Urinary bladder (tissue), 4 donors: ENCODE data around the gene TBC1D2. TPM values are rescaled to one million over a fixed set of nuclear protein-coding genes. Genes with fewer than 3 reads are reported as not detected.
A peak's percentile ranks its signal among the peaks of the same experiment; 100 is the strongest.
"Not testable (repeated sequence)": the region's sequence is repeated elsewhere in the genome, so short reads cannot be mapped to it uniquely, and the experiment has no call there.

Experiments used
- DNase-seq: peaks from one replicate; pipeline ENCODE4 v3.0.0-alpha.2; 2015; ENCODE audit errors: extremely low spot score
- H3K27ac ChIP-seq: one replicate; pipeline ENCODE4 v1.5.1; 2013; ENCODE audit warnings: low read depth, mild to moderate bottlenecking, moderate library complexity
- H3K36me3 ChIP-seq: one replicate; pipeline ENCODE4 v1.6.1; 2013; ENCODE audit warnings: mild to moderate bottlenecking, moderate library complexity; ENCODE audit not compliant: insufficient read depth
- H3K4me1 ChIP-seq: one replicate; pipeline ENCODE4 v1.6.1; 2013; ENCODE audit warnings: mild to moderate bottlenecking, moderate library complexity; ENCODE audit not compliant: insufficient read depth
- H3K4me3 ChIP-seq: one replicate; pipeline ENCODE4 v1.5.1; 2013; ENCODE audit warnings: low read depth, low read length
- WGBS: extraction: QIAGEN DNeasy Blood & Tissue Kit; methylation state at CpG from one replicate; pipeline ENCODE4 v1.1.7; 2013; 5-methylcytosine and 5-hydroxymethylcytosine counted together
- polyA plus RNA-seq: library from polyadenylated mRNA; stranded (reverse); fragments of 200-250 nt; gene quantifications from one replicate; pipeline ENCODE4 v1.2.3, GENCODE V29; 2013
- total RNA-seq: library from RNA; depleted of rRNA; stranded (reverse); fragments of >200 nt; gene quantifications from one replicate; pipeline ENCODE4 v1.2.3, GENCODE V29; 2014
- donor health status: healthy with polysubstance abuse.
- donor health status: healthy.

The TBC1D2 gene
- total and polyA plus RNA-seq, 2 donors: 4.4 to 15.2 TPM

DNA sequence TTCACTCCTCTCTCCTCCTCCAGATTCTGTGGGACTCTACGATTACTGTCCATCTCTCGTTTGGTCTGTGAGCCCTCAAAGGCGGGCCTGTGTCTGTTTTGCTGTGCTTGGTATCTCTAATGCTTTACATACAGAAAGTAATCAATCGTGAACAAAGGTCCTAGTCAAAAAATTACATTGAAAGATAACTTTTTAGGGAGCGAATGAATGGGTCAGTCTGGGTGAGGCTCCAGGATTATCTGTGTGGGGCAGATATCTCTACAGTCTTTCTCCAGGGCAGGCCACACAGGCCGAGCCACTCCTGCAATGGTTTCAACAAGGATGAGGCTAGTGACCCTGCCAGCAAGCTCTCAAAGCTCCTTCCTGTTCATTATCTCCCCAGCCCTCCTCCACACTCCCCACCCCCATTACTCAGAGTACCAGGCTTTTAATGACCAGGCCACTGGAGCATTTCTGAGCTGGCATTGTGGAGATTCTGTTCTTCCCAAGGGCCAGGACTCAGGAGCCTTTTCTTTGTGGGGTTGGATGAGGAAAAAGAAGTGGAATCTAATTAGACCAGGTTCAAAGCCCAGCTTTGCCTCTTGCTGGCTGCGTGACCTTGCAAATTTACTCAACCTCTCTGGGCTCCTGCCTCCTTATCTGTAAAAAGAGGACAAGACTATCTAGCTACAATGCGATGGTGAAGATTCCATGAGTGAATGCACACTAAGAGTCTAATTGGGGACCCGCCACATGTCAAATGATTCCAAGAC, 73.2 kb downstream of the TBC1D2 start:
- DNase-seq: no peak
- Histone ChIP-seq H3K4me3 (no peak overlapping the region), H3K27ac (no peak overlapping the region), H3K36me3 (no peaks in the 10 kb centered on the region), H3K4me1 (no peaks in the 10 kb centered on the region)
- WGBS: 80% methylated on average over 9 of the region's 9 CpGs

DNA sequence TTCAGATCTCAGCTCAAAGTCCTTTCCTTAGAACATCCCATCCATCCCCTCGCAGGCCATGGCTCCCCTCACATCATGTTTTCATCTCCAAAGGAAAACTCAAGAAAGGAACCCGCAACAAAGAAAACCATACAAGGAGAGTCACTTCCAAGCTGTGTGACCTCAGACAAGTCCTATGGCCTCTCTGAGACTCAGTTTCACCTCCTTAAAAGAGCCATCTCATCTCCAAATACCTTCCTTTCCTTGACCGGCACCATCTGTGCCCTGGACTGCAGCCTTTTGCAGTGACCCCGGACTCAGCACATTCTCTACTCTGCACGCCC, 73.7 kb downstream of the TBC1D2 start:
- DNase-seq: no peak
- Histone ChIP-seq H3K27ac (no peak overlapping the region), H3K4me1 (no peaks in the 10 kb centered on the region), H3K4me3 (no peak overlapping the region), H3K36me3 (no peaks in the 10 kb centered on the region)
- 89% methylated on average over 5 of the region's 5 CpGs for WGBS

DNA sequence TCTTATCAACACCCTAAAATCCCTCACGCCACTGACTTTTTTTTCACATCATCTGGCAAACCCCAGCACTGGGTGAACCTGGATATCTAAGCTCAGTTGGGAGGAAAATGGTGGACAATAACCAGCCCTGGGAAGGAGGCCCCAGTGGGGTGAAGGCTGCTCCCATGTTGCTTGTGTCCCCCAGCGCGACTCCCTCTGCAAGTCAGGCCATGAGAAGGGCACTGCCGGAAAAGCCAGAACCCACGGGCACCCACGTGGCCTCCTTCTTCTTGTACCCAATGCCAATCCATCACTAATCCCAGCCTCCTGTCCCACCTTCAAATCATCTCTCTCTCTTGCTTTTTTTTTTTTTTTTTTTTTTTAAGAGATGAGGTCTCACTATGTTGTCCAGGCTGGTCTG, 74.5 kb downstream of the TBC1D2 start:
- no peak for DNase-seq
- Histone ChIP-seq H3K4me1 (no peaks in the 10 kb centered on the region), H3K27ac (no peak overlapping the region), H3K4me3 (no peak overlapping the region), H3K36me3 (no peaks in the 10 kb centered on the region)
- 95% methylated on average over 6 of the region's 6 CpGs for WGBS

DNA sequence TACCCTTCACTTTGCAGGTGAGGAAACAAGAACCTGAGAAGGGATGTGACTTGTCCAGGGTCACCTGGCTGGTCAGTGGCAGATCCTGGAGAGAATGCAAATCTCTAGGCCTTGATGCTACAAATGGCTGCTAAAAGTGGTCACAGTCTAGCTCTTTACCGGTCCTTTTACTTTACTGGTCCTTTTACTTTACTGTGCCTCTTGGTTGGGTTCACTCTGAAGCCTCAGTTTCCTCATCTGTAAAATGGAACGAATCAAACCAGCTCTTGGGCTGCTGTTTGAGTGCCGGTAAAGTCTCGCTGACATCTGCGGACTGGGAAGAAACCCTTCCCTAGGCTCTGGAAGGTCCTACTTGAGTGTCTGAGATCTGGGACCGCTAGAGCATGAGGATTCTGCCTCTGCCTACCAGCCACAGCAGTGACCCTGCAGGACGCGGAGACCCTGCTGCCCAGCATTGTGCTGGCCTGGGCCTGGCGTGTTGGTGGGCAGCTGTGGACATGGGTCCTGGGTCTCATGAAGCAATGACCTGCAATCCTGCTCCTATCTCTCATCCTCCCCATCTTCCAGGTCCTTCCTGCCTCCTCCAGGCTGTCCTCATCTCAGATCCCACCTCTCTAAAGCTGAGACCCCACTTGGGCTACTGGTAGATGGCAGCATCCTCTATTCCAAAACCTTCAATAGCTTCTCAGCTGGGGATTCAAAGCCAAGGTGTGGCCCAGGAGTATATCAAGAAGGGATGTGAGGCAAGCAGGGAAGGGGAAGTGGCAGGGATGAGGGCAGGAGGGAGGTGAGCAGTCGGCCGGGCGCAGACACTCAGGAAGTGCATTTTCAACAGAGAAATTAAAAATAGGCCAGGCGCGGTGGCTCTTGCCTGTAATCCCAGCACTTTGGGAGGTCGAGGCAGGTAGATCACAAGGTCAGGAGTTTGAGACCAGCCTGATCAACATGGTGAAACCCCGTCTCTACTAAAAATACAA, 76.3 kb downstream of the TBC1D2 start:
- H3K4me3 ChIP-seq: no peak overlapping the region
- no peak overlapping the region for H3K27ac ChIP-seq
- no peaks in the 10 kb centered on the region for H3K36me3 ChIP-seq
- WGBS: 83% methylated on average over 16 of the region's 16 CpGs
- H3K4me1 ChIP-seq: no peaks in the 10 kb centered on the region
- no peak for DNase-seq

DNA sequence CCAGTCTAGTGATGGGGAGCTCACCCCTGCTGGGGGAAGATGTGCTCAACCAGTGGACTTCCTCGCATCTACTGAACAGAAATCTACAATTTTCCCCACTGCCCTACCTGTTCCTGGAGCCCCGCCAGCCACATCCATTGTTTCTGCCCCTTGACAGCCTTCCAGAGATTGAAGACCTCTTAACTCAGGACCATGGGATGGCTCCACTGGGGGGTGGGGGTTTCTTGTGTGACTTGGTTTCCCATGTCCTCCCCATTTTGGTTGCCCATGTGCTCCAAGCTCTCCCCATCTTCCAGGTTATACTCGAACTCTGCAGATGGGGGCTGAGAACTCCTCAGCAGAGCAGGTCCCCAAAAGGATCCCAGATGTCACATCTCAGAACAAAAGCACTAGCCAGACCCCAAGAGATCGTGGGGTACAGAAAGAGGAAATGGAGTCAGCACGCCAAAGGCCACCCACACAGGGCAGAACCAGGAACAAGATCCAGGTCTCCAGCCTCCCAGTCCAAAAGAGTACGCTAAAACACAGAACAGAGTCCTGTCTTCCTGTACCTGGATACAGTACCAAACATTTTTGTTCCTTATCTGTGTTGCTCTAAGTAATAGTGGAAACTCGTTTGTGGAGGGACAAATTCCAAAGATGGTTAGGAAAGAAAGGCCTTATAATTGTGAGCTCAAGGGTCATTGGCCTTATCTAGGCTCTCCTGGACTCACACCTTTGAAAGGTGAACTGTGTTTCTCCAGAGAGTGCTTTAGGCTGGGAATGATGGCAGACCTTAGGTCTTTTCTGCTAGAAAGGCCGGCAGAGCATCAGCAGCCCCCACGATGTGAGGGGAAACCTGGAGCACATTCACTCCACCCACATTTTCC, 78.8 kb downstream of the TBC1D2 start:
- 77% methylated on average over 9 of the region's 9 CpGs for WGBS
- H3K4me3 ChIP-seq: no peak overlapping the region
- no peak for DNase-seq
- no peaks in the 10 kb centered on the region for H3K36me3 ChIP-seq
- H3K4me1 ChIP-seq: no peaks in the 10 kb centered on the region
- no peak overlapping the region for H3K27ac ChIP-seq

DNA sequence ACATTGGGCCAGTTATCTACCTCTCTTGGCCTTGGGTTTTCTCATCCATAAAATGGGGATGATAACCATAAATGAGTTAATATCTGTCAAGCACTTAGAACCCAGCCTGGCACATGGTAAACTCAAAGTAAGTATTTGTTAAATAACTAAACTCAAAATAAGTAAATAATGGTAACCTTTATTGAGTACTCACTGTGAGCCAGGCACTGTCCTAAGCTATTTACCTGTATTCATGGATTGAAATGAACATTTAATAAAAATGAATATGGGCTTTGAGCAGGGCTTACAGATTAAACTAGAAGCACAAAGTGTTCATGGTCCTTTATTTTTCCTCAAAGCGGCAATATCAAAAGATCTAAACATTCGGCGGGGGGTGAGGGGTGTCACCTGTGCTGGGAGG, 79.7 kb downstream of the TBC1D2 start:
- no peaks in the 10 kb centered on the region for H3K4me1 ChIP-seq
- no peak overlapping the region for H3K4me3 ChIP-seq
- no peaks in the 10 kb centered on the region for H3K36me3 ChIP-seq
- WGBS: 87% methylated on average over 3 of the region's 3 CpGs
- DNase-seq: no peak
- no peak overlapping the region for H3K27ac ChIP-seq

DNA sequence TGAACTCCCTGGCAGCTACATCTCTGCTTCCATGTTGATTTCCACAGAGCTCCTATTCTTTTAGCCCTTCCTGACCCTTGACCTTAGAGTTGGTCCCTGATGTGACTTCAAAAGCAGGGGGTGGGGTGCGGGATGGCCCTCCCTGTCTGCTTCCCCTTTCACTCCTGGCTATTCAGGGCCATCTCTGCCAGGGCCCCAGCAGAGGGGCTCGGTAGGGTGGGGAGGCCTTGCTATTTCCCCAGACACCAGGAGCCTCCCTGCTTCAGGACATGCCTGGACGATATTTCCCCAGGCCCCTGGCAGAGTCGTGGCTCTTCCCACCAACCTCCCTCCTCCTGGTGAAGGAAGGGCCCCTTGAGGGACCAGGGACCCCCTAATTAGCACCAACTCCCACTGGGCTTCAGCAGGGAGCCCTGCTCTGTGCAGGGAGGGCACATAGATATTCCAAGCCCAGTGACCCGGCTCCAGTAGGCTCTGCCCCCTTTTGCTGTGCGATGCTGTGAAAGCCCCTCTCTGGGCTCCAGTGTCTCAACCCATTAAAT, 80.3 kb downstream of the TBC1D2 start:
- Histone ChIP-seq H3K36me3 (no peaks in the 10 kb centered on the region), H3K4me1 (no peaks in the 10 kb centered on the region), H3K27ac (no peak overlapping the region), H3K4me3 (no peak overlapping the region)
- no peak for DNase-seq
- 41% methylated on average over 6 of the region's 6 CpGs for WGBS

DNA sequence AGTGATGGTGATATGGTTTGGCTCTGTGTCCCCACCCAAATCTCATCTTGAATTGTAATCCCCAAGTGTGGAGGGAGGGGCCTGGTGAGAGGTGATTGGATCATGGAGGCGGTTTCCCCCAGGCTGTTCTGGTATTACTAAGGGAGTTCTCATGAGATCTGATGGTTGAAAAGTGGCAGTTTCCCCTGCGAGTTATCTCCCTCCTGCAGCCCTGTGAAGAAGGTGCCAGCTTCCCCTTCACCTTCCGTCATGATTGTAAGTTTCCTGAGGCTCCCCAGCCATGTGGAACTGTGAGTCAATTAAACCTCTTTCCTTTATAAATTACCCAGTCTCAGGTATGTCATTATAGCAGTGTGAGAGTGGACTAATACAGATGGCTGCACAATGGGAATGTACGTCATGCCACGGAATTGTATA, 80.9 kb downstream of the TBC1D2 start:
- not testable (repeated sequence) for H3K4me1 ChIP-seq, H3K4me3 ChIP-seq, DNase-seq, H3K36me3 ChIP-seq, H3K27ac ChIP-seq
- WGBS: 77% methylated on average over 5 of the region's 5 CpGs

DNA sequence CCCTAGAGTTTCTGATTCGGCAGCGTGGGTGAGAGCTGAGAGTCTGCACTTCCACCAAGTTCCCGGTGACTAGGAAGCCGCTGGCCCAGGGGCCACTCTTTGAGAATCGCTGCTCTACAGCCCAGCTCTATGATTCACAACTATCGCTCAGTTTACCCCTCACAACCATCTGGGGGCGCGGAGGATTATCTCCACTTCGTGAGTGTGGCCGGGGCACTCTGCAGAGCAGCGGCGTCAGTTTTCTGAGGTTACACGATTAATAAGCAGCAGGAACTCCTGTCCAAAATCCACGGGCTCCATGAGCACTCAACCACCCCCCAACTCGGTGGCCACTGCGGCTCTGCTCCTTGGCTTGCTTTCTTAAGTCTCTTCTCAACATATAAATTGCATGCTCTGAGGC, 82.3 kb downstream of the TBC1D2 start:
- Histone ChIP-seq H3K27ac (no peak overlapping the region), H3K4me1 (no peaks in the 10 kb centered on the region), H3K4me3 (no peak overlapping the region), H3K36me3 (no peaks in the 10 kb centered on the region)
- DNase-seq: no peak
- WGBS: 78% methylated on average over 16 of the region's 16 CpGs

DNA sequence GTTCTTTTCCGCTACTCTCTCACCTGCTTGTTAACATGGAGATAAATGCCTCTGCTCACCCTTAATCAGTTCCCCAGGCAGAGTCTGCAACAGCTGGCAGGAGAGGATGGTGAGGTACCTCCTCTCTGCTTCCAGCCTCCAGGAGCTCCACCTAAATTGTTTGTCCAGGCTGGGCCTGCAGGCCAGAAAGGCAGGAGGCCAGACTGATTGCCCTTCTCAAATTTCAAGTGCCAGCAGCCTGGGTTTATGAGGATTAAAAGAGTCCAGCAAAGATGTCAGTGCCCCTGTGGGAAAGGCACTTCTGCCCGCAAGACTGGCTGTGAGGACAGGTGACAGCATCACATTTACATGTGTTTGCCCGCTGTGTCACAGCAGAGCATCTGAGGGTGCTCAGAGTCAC, 82.8 kb downstream of the TBC1D2 start:
- Histone ChIP-seq H3K4me3 (no peak overlapping the region), H3K36me3 (no peaks in the 10 kb centered on the region), H3K27ac (no peak overlapping the region), H3K4me1 (no peaks in the 10 kb centered on the region)
- DNase-seq: no peak
- 79% methylated on average over 3 of the region's 3 CpGs for WGBS

DNA sequence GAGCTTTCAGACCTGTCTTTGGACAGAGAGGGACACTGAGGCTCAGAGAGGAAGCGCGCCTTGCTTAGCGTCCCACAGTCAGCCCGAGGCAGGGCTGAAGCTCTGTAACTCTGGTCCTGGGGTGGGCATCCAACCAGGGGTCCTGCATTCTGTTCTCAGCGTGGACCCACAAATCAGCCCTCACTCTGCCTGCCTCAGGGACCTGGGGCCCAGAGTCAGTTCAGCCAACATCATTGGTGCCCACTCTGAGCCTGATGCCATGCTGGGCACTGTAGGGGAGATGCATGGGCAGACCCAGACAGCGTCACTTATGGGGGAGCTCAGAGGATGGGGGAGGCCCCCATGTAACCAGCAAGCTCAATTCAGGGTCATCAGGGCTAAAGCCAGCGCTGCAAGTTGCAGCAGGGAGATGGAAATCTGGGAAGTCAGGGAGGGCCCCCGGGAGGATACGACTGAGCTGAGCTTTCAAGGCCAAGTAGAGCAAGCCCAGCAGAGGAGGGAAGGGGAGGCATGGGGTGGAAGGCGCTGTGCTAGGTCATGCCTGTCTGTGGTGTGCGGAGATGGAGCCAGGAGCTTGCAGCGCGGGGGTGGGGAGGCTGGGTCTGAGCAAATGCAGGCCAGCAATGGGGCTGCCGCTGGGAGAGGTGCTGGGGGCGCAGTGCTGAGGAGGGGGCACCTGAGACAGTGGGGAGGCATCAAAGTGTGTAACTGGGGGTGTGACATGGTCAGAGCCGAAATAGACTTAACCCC, 84.1 kb downstream of the TBC1D2 start:
- DNase-seq: no peak
- 53% methylated on average over 16 of the region's 16 CpGs for WGBS
- no peak overlapping the region for H3K27ac ChIP-seq

DNA sequence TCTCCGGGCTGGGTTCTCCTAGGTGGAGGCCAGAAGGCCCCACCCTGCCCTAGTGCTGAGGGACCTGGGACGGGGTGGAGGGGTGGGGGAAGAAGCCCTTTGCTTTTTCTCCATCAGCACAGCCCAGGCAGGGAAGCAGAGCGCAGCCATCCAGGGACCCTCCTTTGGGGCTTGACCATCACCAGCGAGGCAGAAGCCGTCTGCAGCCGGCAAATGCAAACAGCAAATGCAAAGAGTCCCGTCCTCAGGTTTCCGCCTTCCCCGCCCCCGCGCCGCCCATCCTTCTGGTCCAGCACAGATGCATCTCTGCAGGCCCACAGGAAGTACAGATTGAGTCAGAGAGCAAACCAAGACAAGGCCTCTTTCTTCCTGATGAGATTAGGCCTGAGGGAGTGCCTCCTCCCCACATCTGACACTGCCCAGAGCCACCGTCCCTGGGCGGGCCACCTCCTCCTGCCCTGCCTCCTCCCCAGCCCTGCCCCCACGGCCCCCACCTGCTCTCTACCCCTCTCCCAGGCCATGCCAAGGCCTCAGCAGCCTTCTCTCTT, 86.4 kb downstream of the TBC1D2 start:
- WGBS: 34% methylated on average over 15 of the region's 15 CpGs
- no peaks in the 10 kb centered on the region for H3K4me1 ChIP-seq
- peak overlapping the region; percentile 65 for H3K27ac ChIP-seq
- H3K36me3 ChIP-seq: no peaks in the 10 kb centered on the region
- H3K4me3 ChIP-seq: no peak overlapping the region
- DNase-seq: no peak

More for the DNA sequence above, 84.1 kb downstream of the TBC1D2 start:
- H3K36me3 ChIP-seq: no peaks in the 10 kb centered on the region
- no peaks in the 10 kb centered on the region for H3K4me1 ChIP-seq
- no peak overlapping the region for H3K4me3 ChIP-seq
